RWPE1 (cell line): Measurements from ENCODE around the gene CD300A.

Source experiments
- CTCF ChIA-PET: fragments of 350-600 bp; sonication (Branson Sonifier 250); formaldehyde crosslinking; extraction: SDS; loops from one replicate; lab custom pipeline; 2021; lab: Yijun Ruan, JAX
- POLR2A ChIA-PET: fragments of 400-600 bp; formaldehyde crosslinking; extraction: SDS; loops from one replicate; lab custom pipeline; 2020; ENCODE audit warnings: antibody characterized with exemption; ENCODE audit not compliant: low non-redundant PET; lab: Yijun Ruan, JAX
- DNase-seq: peaks from one replicate; pipeline ENCODE4 v3.0.0; 2012; ENCODE audit warnings: low spot score
- H3K27ac ChIP-seq: fragments of 450-650 bp; 2 replicates; pipeline ENCODE4 v1.5.1; 2017
- CTCF ChIP-seq: fragments of 450-650 bp; conservative IDR thresholded peaks from 2 replicates; pipeline ENCODE4 v1.5.1; 2017; ENCODE audit warnings: low read depth, mild to moderate bottlenecking

CD300A gene

GRCh38 chr17:74520016-74520434 lies 53.6 kb downstream of the CD300A start:
- POLR2A ChIA-PET: interaction anchor here (0.5 kb wide), 1 partner anchor 76 kb away, joined by 3 read pairs; no protein-coding TSS in a partner anchor
- CTCF ChIA-PET: interaction anchor here (0.7 to 0.8 kb wide), 2 partner anchors 44 to 243 kb away, joined by 4 to 6 read pairs; no protein-coding TSS in a partner anchor
- no peak for DNase-seq
- no peak overlapping the region for H3K27ac ChIP-seq
- no peak for TF ChIP-seq CTCF

GRCh38 chr17:74520790-74521480 lies 54.5 kb downstream of the CD300A start:
- POLR2A ChIA-PET: no interaction called here
- CTCF ChIA-PET: interaction anchor here (0.7 to 0.8 kb wide), 3 partner anchors 45 to 222 kb away, joined by 3 to 4 read pairs (median 3); no protein-coding TSS in a partner anchor
- DNase-seq: peak; percentile 22
- H3K27ac ChIP-seq: no peak overlapping the region
- no peak for TF ChIP-seq CTCF

- no peak for DNase-seq
- no peak for TF ChIP-seq CTCF
Observed at GRCh38 chr17:74521701-74522201, 55.3 kb downstream of the CD300A start.

GRCh38 chr17:74522381-74523105 lies 56.1 kb downstream of the CD300A start:
- ChIA-PET POLR2A (no interaction called here), CTCF (no interaction called here)
- no peak for DNase-seq
- no peak overlapping the region for H3K27ac ChIP-seq
- no peak for TF ChIP-seq CTCF

More at GRCh38 chr17:74521701-74522201, 55.3 kb downstream of the CD300A start:
- CTCF ChIA-PET: no interaction called here
- POLR2A ChIA-PET: no interaction called here
- H3K27ac ChIP-seq: no peak overlapping the region

- POLR2A ChIA-PET: no interaction called here
- no peak for DNase-seq
- CTCF ChIA-PET: no interaction called here
- TF ChIP-seq CTCF: no peak
- H3K27ac ChIP-seq: no peak overlapping the region
Observed at GRCh38 chr17:74523308-74523707, 56.9 kb downstream of the CD300A start.

- ChIA-PET POLR2A (no interaction called here), CTCF (interaction anchor here (0.6 kb wide), 1 partner anchor 146 kb away, joined by 3 read pairs; no protein-coding TSS in a partner anchor)
- H3K27ac ChIP-seq: no peak overlapping the region
- DNase-seq: no peak
- TF ChIP-seq CTCF: no peak
Observed at GRCh38 chr17:74524653-74525464, 58.4 kb downstream of the CD300A start.
